ENCODE results near the gene INO80E.

INO80E gene

DNA sequence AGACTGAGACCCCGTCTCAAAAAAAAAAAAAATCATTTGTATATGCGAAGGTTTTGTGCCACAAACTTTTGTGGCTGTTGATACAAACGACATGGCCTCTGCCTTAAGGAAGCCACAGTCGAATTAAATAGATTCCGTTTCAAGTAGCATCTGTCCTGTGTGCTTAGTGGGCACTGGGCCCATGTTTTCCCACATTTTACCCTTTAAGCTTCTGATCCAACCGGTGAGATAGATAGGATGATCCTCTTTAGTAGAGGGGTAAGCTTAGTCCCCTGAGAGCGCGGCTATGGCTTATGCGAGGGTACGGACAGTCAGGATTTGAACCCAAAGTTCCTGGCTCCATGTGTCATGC, 34.9 kb upstream of the INO80E start:
- peak overlapping the region; percentile 69 for H3K4me3 ChIP-seq (ENCODE audit: control insufficient read depth, low read depth, low read length)
- TF ChIP-seq, protein P1, sequence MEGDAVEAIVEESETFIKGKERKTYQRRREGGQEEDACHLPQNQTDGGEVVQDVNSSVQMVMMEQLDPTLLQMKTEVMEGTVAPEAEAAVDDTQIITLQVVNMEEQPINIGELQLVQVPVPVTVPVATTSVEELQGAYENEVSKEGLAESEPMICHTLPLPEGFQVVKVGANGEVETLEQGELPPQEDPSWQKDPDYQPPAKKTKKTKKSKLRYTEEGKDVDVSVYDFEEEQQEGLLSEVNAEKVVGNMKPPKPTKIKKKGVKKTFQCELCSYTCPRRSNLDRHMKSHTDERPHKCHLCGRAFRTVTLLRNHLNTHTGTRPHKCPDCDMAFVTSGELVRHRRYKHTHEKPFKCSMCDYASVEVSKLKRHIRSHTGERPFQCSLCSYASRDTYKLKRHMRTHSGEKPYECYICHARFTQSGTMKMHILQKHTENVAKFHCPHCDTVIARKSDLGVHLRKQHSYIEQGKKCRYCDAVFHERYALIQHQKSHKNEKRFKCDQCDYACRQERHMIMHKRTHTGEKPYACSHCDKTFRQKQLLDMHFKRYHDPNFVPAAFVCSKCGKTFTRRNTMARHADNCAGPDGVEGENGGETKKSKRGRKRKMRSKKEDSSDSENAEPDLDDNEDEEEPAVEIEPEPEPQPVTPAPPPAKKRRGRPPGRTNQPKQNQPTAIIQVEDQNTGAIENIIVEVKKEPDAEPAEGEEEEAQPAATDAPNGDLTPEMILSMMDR (conservative IDR thresholded peaks at IDR 0.05; ENCODE audit: control insufficient read depth, insufficient read depth, low read depth, low read length), result no peak
- DNase-seq (ENCODE audit: low read depth), result no peak

DNA sequence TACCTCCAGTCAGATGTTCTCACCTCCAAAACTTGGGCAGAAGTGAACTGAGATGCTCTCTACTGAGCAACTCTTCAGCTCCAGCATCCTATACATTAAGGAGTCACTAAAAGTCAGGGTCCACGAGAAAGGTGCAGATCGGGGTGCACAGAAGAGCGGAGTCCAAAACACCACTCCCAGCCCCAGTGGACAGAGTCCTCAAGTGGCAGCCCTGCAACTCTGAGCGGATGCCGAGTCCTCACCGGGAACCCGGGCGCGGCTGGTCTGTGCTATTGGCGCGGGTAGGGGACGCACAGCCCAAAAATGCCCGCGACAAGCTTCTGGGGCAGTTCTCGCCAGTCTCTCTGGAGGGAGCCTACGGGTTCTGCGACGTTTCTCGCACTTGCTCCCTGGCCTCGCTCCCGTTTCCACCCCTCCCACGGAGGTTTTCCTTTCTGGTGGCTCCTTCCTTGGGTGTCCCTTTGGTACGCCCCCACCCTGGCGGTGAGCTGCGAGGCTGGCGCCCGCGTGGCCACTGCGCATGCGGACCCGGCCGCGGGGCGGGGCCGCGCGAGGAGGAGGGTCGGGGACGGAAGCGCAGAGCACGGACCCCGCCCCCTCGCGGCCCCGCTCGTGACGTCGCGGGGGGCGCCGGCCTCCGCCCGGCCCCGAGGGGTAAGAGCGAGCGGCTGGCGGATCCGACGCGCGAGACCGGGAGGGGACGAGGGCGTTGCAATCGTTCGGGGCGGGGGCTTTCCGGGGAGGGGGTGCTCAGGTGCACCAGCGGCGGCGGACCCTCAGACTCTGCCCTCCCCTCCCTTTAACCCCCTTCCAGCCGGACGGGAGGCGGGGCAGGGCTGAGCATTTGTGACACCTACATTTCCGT, 34.3 kb upstream of the INO80E start, which contains the start of gene TMEM219:
Gene TMEM219, plus strand, starts transcription at position 601 of the 865 bp plus-strand sequence. CDS start 1,065 bp downstream, outside the sequence.
- TF ChIP-seq, protein P1 (conservative IDR thresholded peaks at IDR 0.05; ENCODE audit: control insufficient read depth, insufficient read depth, low read depth, low read length), result peak; percentile 15
- DNase-seq (ENCODE audit: low read depth), result peak; percentile 71
- H3K4me3 ChIP-seq (ENCODE audit: control insufficient read depth, low read depth, low read length), result peak within 1 kb of the TSS; percentile 75

DNA sequence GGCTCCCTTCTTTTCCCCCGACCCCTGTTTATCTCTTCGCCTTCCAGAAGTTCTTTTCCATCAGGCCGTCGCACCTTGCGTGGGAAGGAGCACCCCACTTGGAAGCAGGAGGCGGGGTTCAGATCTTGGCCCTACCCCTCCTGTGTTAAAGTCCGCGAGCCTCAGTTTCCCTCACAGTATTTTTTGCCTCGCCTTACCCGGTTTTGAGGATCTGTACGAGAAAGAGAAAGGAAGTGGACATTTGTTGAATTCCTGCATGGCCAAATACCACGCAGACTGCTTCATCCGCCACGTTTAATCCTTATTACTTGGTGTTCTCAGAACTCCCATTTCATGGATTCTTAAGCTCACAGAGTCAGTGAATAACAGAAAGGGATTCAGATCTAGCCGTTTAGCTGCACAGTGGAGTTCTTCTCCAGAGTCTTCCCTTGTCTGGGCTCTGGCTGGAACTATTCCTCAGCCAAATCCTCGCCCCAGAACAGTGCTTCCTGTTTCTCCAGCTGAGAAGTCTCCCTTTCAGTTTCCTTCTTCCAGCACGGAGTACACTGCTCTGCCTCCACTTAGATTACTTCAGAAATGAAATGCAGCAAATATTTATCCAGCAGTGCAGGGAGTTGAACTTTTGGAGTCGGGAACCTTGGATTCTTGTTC, 33.6 kb upstream of the INO80E start:
- DNase-seq (ENCODE audit: low read depth), result peak; percentile 40
- TF ChIP-seq, protein P1 (conservative IDR thresholded peaks at IDR 0.05; ENCODE audit: control insufficient read depth, insufficient read depth, low read depth, low read length), result no peak
- peak overlapping the region; percentile 75 for H3K4me3 ChIP-seq (ENCODE audit: control insufficient read depth, low read depth, low read length)

DNA sequence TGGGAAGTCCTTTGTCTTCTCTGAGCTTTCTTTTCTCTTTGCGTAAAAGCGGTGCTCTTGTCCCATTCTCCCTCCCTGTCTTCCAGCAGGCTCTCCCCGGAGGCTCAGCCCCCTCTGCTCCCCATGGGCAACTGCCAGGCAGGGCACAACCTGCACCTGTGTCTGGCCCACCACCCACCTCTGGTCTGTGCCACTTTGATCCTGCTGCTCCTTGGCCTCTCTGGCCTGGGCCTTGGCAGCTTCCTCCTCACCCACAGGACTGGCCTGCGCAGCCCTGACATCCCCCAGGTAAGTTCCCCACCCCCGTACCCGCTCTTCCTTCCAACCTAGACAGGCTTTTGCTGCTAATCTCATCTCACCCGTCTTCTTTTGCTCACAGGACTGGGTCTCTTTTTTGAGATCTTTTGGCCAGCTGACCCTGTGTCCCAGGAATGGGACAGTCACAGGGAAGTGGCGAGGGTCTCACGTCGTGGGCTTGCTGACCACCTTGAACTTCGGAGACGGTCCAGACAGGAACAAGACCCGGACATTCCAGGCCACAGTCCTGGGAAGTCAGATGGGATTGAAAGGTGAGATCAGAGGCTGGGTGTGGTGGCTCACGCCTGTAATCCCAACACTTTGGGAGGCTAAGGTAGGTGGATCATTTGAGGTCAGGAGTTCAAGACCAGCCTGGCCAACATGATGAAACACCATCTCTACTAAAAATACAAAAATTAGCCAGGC, 32.9 kb upstream of the INO80E start:
- TF ChIP-seq, protein P1 (conservative IDR thresholded peaks at IDR 0.05; ENCODE audit: control insufficient read depth, insufficient read depth, low read depth, low read length), result no peak
- no peak for DNase-seq (ENCODE audit: low read depth)
- peak overlapping the region; percentile 75 for H3K4me3 ChIP-seq (ENCODE audit: control insufficient read depth, low read depth, low read length)

DNA sequence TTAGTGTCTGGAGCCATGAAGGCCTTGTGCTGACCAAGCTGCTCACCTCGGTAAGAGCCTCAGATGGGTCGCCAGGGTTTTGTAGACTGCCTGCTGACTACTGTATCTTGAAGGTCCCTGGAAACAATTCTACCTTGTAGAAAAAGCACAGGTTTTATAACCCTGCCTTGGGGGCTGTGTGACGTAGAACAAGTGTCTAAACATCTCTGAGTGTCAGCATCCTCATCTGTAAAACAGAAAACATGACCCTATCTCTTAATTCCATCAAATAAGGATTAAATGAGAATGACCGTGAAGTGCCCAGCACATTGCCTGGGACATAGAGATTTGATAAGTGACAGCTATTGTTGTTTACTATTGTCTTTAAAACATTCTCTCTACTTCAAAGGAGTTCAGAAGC, 27.8 kb upstream of the INO80E start:
- no peak overlapping the region for H3K4me3 ChIP-seq (ENCODE audit: control insufficient read depth, low read depth, low read length)
- TF ChIP-seq, protein P1 (conservative IDR thresholded peaks at IDR 0.05; ENCODE audit: control insufficient read depth, insufficient read depth, low read depth, low read length), result no peak

DNA sequence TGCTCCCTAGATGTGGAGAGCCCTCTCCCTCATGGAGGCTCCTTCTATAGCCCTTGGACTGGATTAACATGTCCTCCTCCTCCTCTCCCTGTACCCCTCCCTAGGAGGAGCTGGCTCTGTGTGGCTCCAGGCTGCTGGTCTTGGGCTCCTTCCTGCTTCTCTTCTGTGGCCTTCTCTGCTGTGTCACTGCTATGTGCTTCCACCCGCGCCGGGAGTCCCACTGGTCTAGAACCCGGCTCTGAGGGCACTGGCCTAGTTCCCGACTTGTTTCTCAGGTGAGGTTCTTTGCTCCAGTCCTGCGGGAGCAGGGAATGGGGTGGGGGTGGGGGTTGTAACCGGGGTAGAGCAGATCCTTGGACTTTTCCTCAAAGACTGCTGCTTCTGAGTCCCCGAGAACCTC, 24.7 kb upstream of the INO80E start:
- no peak for DNase-seq (ENCODE audit: low read depth)
- TF ChIP-seq, protein P1 (conservative IDR thresholded peaks at IDR 0.05; ENCODE audit: control insufficient read depth, insufficient read depth, low read depth, low read length), result no peak
- no peak overlapping the region for H3K4me3 ChIP-seq (ENCODE audit: control insufficient read depth, low read depth, low read length)

More for the DNA sequence above, 27.8 kb upstream of the INO80E start:
- no peak for DNase-seq (ENCODE audit: low read depth)
